Ovary (tissue), 10 donors: ENCODE measurements around the gene TAS2R14. TPM values are rescaled to one million over a fixed set of nuclear protein-coding genes. Genes with fewer than 3 reads are reported as not detected.

Experiments
- DNase-seq, 5 donors: peaks; one replicate each; pipeline ENCODE4 v3.0.0-alpha.2; 2019 to 2020
- H3K27ac ChIP-seq, 2 donors: fragments of 200-600 bp; one replicate each; pipeline versions ENCODE4 v1.5.1 to v1.8.0; 2019 to 2022
- H3K27me3 ChIP-seq: fragments of 200-600 bp; one replicate; pipeline ENCODE4 v1.8.0; 2022
- H3K36me3 ChIP-seq: fragments of 200-600 bp; sonication (generic); one replicate; pipeline ENCODE4 v1.5.1; 2019
- H3K4me1 ChIP-seq: one replicate; pipeline ENCODE4 v1.8.1; 2013; ENCODE audit warnings: mild to moderate bottlenecking, moderate library complexity; ENCODE audit not compliant: insufficient read depth
- H3K4me3 ChIP-seq: fragments of 200-600 bp; sonication (generic); one replicate; pipeline ENCODE4 v1.5.1; 2017
- H3K9me3 ChIP-seq, 2 donors: fragments of 200-600 bp in 1 of 2; sonication (generic) in 1 of 2; one replicate each; pipeline versions ENCODE4 v1.5.1 to v1.8.1; 2013 to 2019; ENCODE audit warnings: mild to moderate bottlenecking in 1 of 2, moderate library complexity in 1 of 2
- CTCF ChIP-seq, 3 donors: fragments of 450-650 bp in 2 of 3; fragments of 200-600 bp in 1 of 3; IDR thresholded peaks; one replicate each; pipeline versions ENCODE4 v1.5.1 to v1.8.0; 2016 to 2022; ENCODE audit warnings: antibody characterized with exemption in 3 of 3, mild to moderate bottlenecking in 1 of 3
- EP300 ChIP-seq: sonication (generic); formaldehyde crosslinking; IDR thresholded peaks from one replicate; pipeline ENCODE4 v1.6.1; 2017; ENCODE audit warnings: antibody characterized with exemption
- POLR2A ChIP-seq: fragments of 450-650 bp; IDR thresholded peaks from one replicate; pipeline ENCODE4 v1.6.1; 2017; ENCODE audit warnings: antibody characterized with exemption, mild to moderate bottlenecking, moderate library complexity
- WGBS, 3 donors: extraction: QIAGEN DNeasy Blood & Tissue Kit in 1 of 3; methylation state at CpG; one replicate each; pipeline versions ENCODE4 v1.1.5 to v1.1.7; 2013 to 2017; 5-methylcytosine and 5-hydroxymethylcytosine counted together
- intact Hi-C, 4 donors: fragments of 100-400 bp; cut with DNase I; formaldehyde crosslinking; loops; one replicate each; pipeline versions ENCODE4 v1.11.0 to v1.15.1; 2022 to 2023
- long read RNA-seq, 3 donors: library from polyadenylated mRNA in 2 of 3; unstranded in 2 of 3; transcript quantifications; one replicate each; pipeline ENCODE4 v2.0.0 and lab custom pipeline, GENCODE V29; 2021 to 2026
- polyA plus RNA-seq, 2 donors: library from polyadenylated mRNA; stranded (reverse); fragments of 200-250 nt in 1 of 2; fragments of 350-450 nt in 1 of 2; fragmentation: Illumina TruSeq in 1 of 2; extraction: RNeasy Lipid Tissue Mini Kit (QIAGEN cat#74804) in 1 of 2; gene quantifications; one replicate each; pipeline ENCODE4 v1.2.3, GENCODE V29; 2013 to 2014
- total RNA-seq, 7 donors: library from RNA; depleted of rRNA in 2 of 7; stranded (reverse); fragments of >200 nt in 2 of 7; fragmentation: NEBNext Ultra II Directional in 3 of 7; extraction: Animal tissue kit (Norgen Biotek cat#: 25700) in 3 of 7; gene quantifications; one replicate each; pipeline versions ENCODE4 v1.1.0 to v1.2.4, GENCODE V29; 2016 to 2023
- donor health status: DM: no; HTN: no; CAD: no; lungs with moderate emphysema.
- donor health status: DM: no; HTN: no; CAD: no.
- donor health status: Bipolar disorder and iron deficiency.
- donor health status: DM: yes; HTN: yes; CAD: no.
- donor health status: DM: no; HTN: no; CAD: no.
- donor health status: DM: yes; HTN: yes; CAD: no.

Gene TAS2R14
- total RNA-seq, result 1 to 10 TPM; 2.4 to 6.9 (median 3.7) TPM
- 1 to 10 TPM; 1.4 to 1.5 TPM for polyA plus RNA-seq
- long read RNA-seq, donor 1, partial matches to known transcripts, result 0 of 12 reads
- long read RNA-seq, donor 1, other reads (novel, unspliced or antisense), result 9 of 12 reads
- long read RNA-seq, donor 2, partial matches to known transcripts, result 0 of 1 reads
- long read RNA-seq, donor 2, other reads (novel, unspliced or antisense), result 0 of 1 reads
- long read RNA-seq, donor 3, partial matches to known transcripts, result 0 of 6 reads
- long read RNA-seq, donor 3, other reads (novel, unspliced or antisense), result 5 of 6 reads

- H3K27me3 ChIP-seq, result no peaks in the 10 kb centered on the region
- no peaks in the 10 kb centered on the region for H3K36me3 ChIP-seq
- no peaks in the 10 kb centered on the region for H3K4me1 ChIP-seq
- TF ChIP-seq EP300, result no peak
- TF ChIP-seq CTCF (IDR thresholded peaks at IDR 0.05), result no peak
- no peak for TF ChIP-seq POLR2A
- H3K4me3 ChIP-seq, result no peak within 1 kb of the TSS
- WGBS, 3 donors, result 72 to 87% (median 74%) methylated on average over 1 of the region's 1 CpG
- no peak for DNase-seq
- no peak within 1 kb of the TSS for H3K27ac ChIP-seq
- intact Hi-C loops, result no loop called here
- H3K9me3 ChIP-seq, result no peaks in the 10 kb centered on the region
Observed at GRCh38 chr12:10939163-10939562, at the start of gene TAS2R14. TAS2R14 (minus strand) TSS chr12:10939263; CDS start chr12:10939207, 56 bp downstream.

- TF ChIP-seq EP300 (no peak), POLR2A (no peak), CTCF (IDR thresholded peaks at IDR 0.05) (no peak)
- Histone ChIP-seq H3K9me3 (no peaks in the 10 kb centered on the region), H3K4me1 (no peaks in the 10 kb centered on the region), H3K27me3 (no peaks in the 10 kb centered on the region), H3K4me3 (no peak within 1 kb of the TSS), H3K36me3 (no peaks in the 10 kb centered on the region), H3K27ac (no peak within 1 kb of the TSS)
- DNase-seq, result no peak
- intact Hi-C loops, result no loop called here
- 44 to 48% (median 46%) methylated on average over 2 of the region's 2 CpGs for WGBS, 3 donors
Observed at GRCh38 chr12:10986812-10987211, 47.7 kb upstream of the TAS2R14 start, which contains the start of gene TAS2R50. TAS2R50 (minus strand) TSS chr12:10986912; CDS start chr12:10986860, 52 bp downstream.

- H3K9me3 ChIP-seq, result no peaks in the 10 kb centered on the region
- no peaks in the 10 kb centered on the region for H3K4me1 ChIP-seq
- no peaks in the 10 kb centered on the region for H3K27me3 ChIP-seq
- TF ChIP-seq CTCF (IDR thresholded peaks at IDR 0.05) (no peak), EP300 (no peak), POLR2A (no peak)
- intact Hi-C loops, result no loop called here
- no peak overlapping the region for H3K27ac ChIP-seq
- H3K4me3 ChIP-seq, result no peak overlapping the region
- 91 to 92% (median 92%) methylated on average over 5 of the region's 5 CpGs for WGBS, 3 donors
- no peak for DNase-seq
- no peaks in the 10 kb centered on the region for H3K36me3 ChIP-seq
Observed at GRCh38 chr12:10982244-10982643, 43.2 kb upstream of the TAS2R14 start.

GRCh38 chr12:10974965-10975364 is 35.9 kb upstream of the TAS2R14 start:
- intact Hi-C loops, result no loop called here
- WGBS, 3 donors, result 86 to 95% (median 92%) methylated on average over 3 of the region's 3 CpGs
- no peak overlapping the region for H3K4me3 ChIP-seq

More at GRCh38 chr12:10974965-10975364, 35.9 kb upstream of the TAS2R14 start:
- no peaks in the 10 kb centered on the region for H3K9me3 ChIP-seq
- no peak for DNase-seq
- TF ChIP-seq CTCF (IDR thresholded peaks at IDR 0.05) (no peak), EP300 (no peak), POLR2A (no peak)
- no peaks in the 10 kb centered on the region for H3K36me3 ChIP-seq
- H3K27ac ChIP-seq, result no peak overlapping the region
- no peaks in the 10 kb centered on the region for H3K4me1 ChIP-seq
- H3K27me3 ChIP-seq, result no peaks in the 10 kb centered on the region
